Lower leg skin (tissue), 4 donors: Measurements from ENCODE around the gene TWIST2. TPM values are rescaled to one million over a fixed set of nuclear protein-coding genes. Genes with fewer than 3 reads are reported as not detected.

Experiments
- DNase-seq, 2 donors: peaks; one replicate each; pipeline ENCODE4 v3.0.0-alpha.2; 2019; ENCODE audit warnings: low spot score in 2 of 2
- H3K4me3 ChIP-seq: fragments of 200-600 bp; sonication (generic); 2 replicates; pipeline ENCODE4 v1.5.1; 2017; ENCODE audit warnings: mild to moderate bottlenecking, low read depth; ENCODE audit not compliant: poor library complexity, severe bottlenecking
- CTCF ChIP-seq, 3 donors: fragments of 450-650 bp; IDR thresholded peaks; one replicate each; pipeline ENCODE4 v1.5.1; 2016; ENCODE audit warnings: antibody characterized with exemption in 3 of 3, mild to moderate bottlenecking in 3 of 3, moderate library complexity in 2 of 3
- POLR2A ChIP-seq, 2 donors: fragments of 450-650 bp; IDR thresholded peaks; one replicate each; pipeline ENCODE4 v1.6.1; 2016 to 2017; ENCODE audit warnings: antibody characterized with exemption in 2 of 2, mild to moderate bottlenecking in 1 of 2, moderate library complexity in 1 of 2
- WGBS, 2 donors: methylation state at CpG; one replicate each; pipeline ENCODE4 v1.1.5; 2018; 5-methylcytosine and 5-hydroxymethylcytosine counted together
- intact Hi-C: fragments of 100-400 bp; cut with DNase I; formaldehyde crosslinking; loops from one replicate; pipeline ENCODE4 v1.15.0; 2023; ENCODE audit warnings: low total_unique reads
- total RNA-seq, 4 donors: library from RNA; depleted of rRNA; stranded (reverse); fragments of >200 nt; gene quantifications; one replicate each; pipeline ENCODE4 v1.1.0, GENCODE V29; 2016

The TWIST2 gene
- total RNA-seq, 4 donors from 2014 or later, result 36.5 to 47.8 (median 38.5) TPM

DNA sequence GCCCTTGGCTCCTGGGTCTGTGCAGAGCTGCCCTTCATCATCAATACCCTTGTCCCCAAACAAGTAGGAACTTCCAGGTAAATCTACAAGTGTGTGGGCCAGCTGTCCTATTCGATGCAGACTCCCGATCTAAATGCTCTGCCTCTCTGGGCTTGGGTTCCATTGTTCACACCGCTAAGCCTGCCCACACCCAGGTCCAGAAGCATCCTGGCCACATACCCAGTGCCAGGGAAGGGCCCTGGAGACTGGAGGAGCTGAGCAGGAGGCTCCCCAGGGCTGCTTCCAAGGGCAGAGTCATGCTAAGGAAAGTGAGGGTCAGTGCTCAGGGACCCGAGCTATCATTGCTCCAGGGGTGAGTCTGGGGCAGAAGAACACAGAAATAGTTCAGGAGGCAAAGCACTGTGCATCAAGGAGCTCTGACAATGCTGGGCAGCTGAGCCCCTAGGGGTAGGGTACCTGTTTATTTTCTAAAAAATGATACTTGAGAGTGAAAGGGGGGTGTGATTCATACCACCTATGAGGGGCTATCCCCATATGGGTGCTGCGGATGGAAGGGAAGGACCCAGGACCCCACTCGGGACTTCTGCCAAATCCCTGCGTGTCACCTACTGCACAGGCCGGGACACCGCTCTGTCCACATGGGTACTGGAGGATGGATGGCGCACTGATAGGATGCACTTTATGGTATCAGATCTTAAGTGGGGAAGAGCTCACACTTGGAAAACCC is 25.8 kb upstream of the TWIST2 start:
- H3K4me3 ChIP-seq, result no peak overlapping the region
- intact Hi-C loops, result no loop called here
- peak in 1 of 2 donors; percentile 58 for DNase-seq
- TF ChIP-seq POLR2A (IDR thresholded peaks at IDR 0.05) (no peak), CTCF (IDR thresholded peaks at IDR 0.05) (no peak)
- WGBS, 2 donors, result 78 to 82% methylated on average over 10 of the region's 10 CpGs

DNA sequence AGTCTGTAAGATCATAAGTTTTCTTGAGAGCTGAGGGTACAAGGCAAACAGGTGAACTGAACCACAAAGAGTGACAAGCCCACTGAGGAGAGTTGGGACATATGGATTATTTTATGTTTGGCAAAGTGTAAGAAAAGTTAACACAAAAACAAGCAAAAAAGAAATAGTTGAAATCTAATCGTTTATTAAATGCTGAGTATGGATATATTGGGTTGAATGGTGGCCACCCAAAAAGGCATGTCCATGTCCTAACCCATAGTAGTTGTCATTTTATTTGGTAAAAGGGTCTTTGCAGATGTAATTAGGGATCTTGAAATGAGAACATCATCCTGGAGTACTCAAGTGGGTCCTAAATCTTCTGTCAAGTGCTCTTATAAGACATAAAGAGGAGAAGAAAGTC is 24.9 kb upstream of the TWIST2 start:
- intact Hi-C loops, result no loop called here
- TF ChIP-seq CTCF (IDR thresholded peaks at IDR 0.05), result no peak
- TF ChIP-seq POLR2A (IDR thresholded peaks at IDR 0.05), result no peak
- WGBS, 2 donors, result 88 to 92% methylated on average over 1 of the region's 1 CpG
- H3K4me3 ChIP-seq, result no peak overlapping the region
- no peak for DNase-seq

DNA sequence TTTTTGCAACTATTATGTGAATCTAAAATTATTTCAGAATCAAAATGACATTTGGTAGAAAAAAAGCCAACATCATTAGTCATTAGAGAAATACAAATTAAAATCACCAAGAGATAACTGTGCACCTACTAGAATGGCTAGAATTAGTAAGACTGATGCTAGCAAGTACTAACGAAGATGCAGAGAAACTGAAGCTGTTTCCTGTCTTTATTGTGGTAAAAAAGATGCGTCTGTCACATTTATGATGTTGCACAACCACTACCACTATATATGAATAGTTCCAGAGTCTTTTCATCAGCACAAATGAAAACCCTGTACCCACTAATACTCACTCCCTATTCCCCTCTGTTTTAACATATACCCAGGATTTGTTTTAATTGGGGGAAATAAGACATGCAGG is 16.7 kb upstream of the TWIST2 start:
- TF ChIP-seq POLR2A (IDR thresholded peaks at IDR 0.05) (no peak), CTCF (IDR thresholded peaks at IDR 0.05) (no peak)
- no peak overlapping the region for H3K4me3 ChIP-seq
- no peak for DNase-seq
- intact Hi-C loops, result no loop called here
- 30 to 37% methylated on average over 2 of the region's 2 CpGs for WGBS, 2 donors

- no peak for DNase-seq
- intact Hi-C loops, result no loop called here
- WGBS, 2 donors, result 87 to 88% methylated on average over 3 of the region's 3 CpGs
- TF ChIP-seq POLR2A (IDR thresholded peaks at IDR 0.05), result no peak
- TF ChIP-seq CTCF (IDR thresholded peaks at IDR 0.05), result no peak
- H3K4me3 ChIP-seq, result no peak overlapping the region
Observed at GRCh38 chr2:238834982-238835381, 12.9 kb upstream of the TWIST2 start.

DNA sequence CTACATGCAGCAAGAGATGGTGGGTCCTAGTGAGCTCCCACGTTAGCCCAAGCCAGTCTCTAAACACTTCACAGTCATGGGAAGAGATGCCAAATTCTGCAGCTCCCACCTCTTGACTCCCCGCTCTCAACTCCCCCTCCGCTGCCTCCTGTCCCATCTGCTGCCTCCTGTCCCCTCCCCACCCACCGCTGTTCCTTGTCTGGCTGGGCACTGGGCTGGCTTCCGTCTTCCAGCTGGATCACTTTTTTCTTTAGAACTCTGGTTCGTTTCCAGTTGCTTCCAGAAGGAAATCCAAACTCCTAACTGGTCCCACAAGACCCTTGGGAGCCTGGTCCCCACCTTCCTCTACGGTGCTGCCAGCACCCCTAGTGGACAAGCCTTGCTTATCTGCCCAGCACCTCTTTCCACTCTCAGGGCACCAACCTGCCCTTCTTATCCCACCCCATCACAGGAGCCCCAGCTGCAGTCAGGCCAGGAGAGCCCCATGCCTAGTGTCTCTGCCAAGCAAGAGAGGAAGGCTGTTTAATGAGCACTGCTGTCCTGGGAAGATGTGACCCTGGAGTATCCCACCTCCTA is 12.1 kb upstream of the TWIST2 start:
- no peak overlapping the region for H3K4me3 ChIP-seq
- DNase-seq, result no peak
- 69 to 79% methylated on average over 7 of the region's 7 CpGs for WGBS, 2 donors
- TF ChIP-seq POLR2A (IDR thresholded peaks at IDR 0.05) (no peak), CTCF (IDR thresholded peaks at IDR 0.05) (peak in 1 of 3 donors; percentile 16)
- intact Hi-C loops, result no loop called here
